HL-60 (cell line): ENCODE data around the gene SCGB1D1.

Experiments used
- DNase-seq, 2 experiments: peaks; one replicate each; pipeline ENCODE4 v3.0.0-alpha.2; 2010 to 2020; ENCODE audit warnings: low read depth in 1 of 2, low spot score in 1 of 2
- H3K27ac ChIP-seq: fragments of 250-450 bp; sonication (Bioruptor Pico); replicated peaks from 2 replicates; pipeline ENCODE4 v1.5.1; 2020; ENCODE audit warnings: mild to moderate bottlenecking, moderate library complexity
- H3K27me3 ChIP-seq: fragments of 250-450 bp; sonication (Bioruptor Pico); 2 replicates; pipeline ENCODE4 v1.5.1; 2021; ENCODE audit warnings: mild to moderate bottlenecking, moderate library complexity; ENCODE audit not compliant: insufficient read depth, poor library complexity, severe bottlenecking
- H3K4me3 ChIP-seq: replicated peaks from 2 replicates; pipeline ENCODE4 v1.5.1; 2011; ENCODE audit warnings: mild to moderate bottlenecking, control low read depth, low read length; ENCODE audit not compliant: insufficient read depth
- GABPA ChIP-seq: IDR thresholded peaks from 2 replicates; pipeline ENCODE4 v1.6.1; 2012; ENCODE audit warnings: low read depth
- POLR2AphosphoS5 ChIP-seq: IDR thresholded peaks from 2 replicates; pipeline ENCODE4 v1.6.1; 2012; ENCODE audit warnings: low read depth
- SPI1 ChIP-seq: IDR thresholded peaks from 2 replicates; pipeline ENCODE4 v1.6.1; 2012; ENCODE audit warnings: low read depth, mild to moderate bottlenecking, borderline replicate concordance
- TF ChIP-seq, protein P1 (sequence below): IDR thresholded peaks from 2 replicates; pipeline ENCODE4 v1.6.1; 2012; ENCODE audit warnings: low read depth; ENCODE audit not compliant: insufficient replicate concordance
- TF ChIP-seq, protein P2 (sequence below): IDR thresholded peaks from one replicate; pipeline ENCODE4 v1.5.1; 2011; ENCODE audit warnings: low read length, control low read depth, inconsistent platforms; ENCODE audit not compliant: insufficient read depth

Gene SCGB1D1

GRCh38 chr11:62166371-62166770 lies 23.6 kb upstream of the SCGB1D1 start:
- Histone ChIP-seq H3K4me3 (no peak overlapping the region), H3K27ac (no peak overlapping the region), H3K27me3 (no peaks in the 10 kb centered on the region)
- TF ChIP-seq POLR2AphosphoS5 (no peak), GABPA (no peak), SPI1 (no peak)
- TF ChIP-seq, protein P1, sequence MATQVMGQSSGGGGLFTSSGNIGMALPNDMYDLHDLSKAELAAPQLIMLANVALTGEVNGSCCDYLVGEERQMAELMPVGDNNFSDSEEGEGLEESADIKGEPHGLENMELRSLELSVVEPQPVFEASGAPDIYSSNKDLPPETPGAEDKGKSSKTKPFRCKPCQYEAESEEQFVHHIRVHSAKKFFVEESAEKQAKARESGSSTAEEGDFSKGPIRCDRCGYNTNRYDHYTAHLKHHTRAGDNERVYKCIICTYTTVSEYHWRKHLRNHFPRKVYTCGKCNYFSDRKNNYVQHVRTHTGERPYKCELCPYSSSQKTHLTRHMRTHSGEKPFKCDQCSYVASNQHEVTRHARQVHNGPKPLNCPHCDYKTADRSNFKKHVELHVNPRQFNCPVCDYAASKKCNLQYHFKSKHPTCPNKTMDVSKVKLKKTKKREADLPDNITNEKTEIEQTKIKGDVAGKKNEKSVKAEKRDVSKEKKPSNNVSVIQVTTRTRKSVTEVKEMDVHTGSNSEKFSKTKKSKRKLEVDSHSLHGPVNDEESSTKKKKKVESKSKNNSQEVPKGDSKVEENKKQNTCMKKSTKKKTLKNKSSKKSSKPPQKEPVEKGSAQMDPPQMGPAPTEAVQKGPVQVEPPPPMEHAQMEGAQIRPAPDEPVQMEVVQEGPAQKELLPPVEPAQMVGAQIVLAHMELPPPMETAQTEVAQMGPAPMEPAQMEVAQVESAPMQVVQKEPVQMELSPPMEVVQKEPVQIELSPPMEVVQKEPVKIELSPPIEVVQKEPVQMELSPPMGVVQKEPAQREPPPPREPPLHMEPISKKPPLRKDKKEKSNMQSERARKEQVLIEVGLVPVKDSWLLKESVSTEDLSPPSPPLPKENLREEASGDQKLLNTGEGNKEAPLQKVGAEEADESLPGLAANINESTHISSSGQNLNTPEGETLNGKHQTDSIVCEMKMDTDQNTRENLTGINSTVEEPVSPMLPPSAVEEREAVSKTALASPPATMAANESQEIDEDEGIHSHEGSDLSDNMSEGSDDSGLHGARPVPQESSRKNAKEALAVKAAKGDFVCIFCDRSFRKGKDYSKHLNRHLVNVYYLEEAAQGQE = no peak
- TF ChIP-seq, protein P2, sequence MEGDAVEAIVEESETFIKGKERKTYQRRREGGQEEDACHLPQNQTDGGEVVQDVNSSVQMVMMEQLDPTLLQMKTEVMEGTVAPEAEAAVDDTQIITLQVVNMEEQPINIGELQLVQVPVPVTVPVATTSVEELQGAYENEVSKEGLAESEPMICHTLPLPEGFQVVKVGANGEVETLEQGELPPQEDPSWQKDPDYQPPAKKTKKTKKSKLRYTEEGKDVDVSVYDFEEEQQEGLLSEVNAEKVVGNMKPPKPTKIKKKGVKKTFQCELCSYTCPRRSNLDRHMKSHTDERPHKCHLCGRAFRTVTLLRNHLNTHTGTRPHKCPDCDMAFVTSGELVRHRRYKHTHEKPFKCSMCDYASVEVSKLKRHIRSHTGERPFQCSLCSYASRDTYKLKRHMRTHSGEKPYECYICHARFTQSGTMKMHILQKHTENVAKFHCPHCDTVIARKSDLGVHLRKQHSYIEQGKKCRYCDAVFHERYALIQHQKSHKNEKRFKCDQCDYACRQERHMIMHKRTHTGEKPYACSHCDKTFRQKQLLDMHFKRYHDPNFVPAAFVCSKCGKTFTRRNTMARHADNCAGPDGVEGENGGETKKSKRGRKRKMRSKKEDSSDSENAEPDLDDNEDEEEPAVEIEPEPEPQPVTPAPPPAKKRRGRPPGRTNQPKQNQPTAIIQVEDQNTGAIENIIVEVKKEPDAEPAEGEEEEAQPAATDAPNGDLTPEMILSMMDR = no peak
- DNase-seq = no peak

- no peak overlapping the region for H3K27ac ChIP-seq
- no peak for DNase-seq
- TF ChIP-seq GABPA (no peak), SPI1 (no peak), POLR2AphosphoS5 (no peak)
- TF ChIP-seq, protein P2 = no peak
- TF ChIP-seq, protein P1 = no peak
- no peaks in the 10 kb centered on the region for H3K27me3 ChIP-seq
- no peak overlapping the region for H3K4me3 ChIP-seq
These were observed 20.6 kb upstream of the SCGB1D1 start for GRCh38 chr11:62169448-62169847.

DNA sequence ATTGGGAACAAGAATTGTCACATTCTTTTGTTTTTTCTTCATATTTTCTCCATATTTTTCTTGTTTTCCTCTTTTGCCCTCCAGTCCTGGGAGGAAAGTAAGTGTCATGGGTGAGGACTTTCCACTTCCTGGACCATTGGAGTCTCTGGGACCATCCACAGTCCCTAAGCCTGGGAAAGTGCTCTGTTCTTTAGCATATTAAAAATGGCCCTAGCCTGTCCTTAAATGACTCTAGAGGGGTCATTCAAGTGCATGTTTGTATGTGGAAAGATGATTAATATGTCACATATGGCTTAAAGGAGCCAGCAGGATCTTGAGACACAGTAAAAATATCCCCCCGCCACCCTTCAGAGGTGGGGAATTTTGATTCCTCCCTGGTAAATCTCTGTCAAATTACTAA lies 20.1 kb upstream of the SCGB1D1 start:
- H3K27me3 ChIP-seq = no peaks in the 10 kb centered on the region
- no peak for DNase-seq
- no peak overlapping the region for H3K4me3 ChIP-seq
- no peak for TF ChIP-seq SPI1
- TF ChIP-seq, protein P2 = no peak
- TF ChIP-seq, protein P1 = no peak
- no peak for TF ChIP-seq POLR2AphosphoS5
- no peak for TF ChIP-seq GABPA
- H3K27ac ChIP-seq = no peak overlapping the region
